MM.1S (cell line): ENCODE data around the gene PMPCA.

Source experiments
- DNase-seq: peaks from one replicate; pipeline ENCODE4 v3.0.0-alpha.2; 2015
- H2AFZ ChIP-seq: fragments of 300-600 bp; sonication (generic); 2 replicates; pipeline ENCODE4 v1.6.0; 2016; ENCODE audit warnings: antibody characterized with exemption, low read length
- H3F3A ChIP-seq: fragments of 300-600 bp; sonication (generic); 2 replicates; pipeline ENCODE4 v1.6.1; 2016; ENCODE audit warnings: mild to moderate bottlenecking, antibody characterized with exemption, low read length, moderate library complexity, mixed read lengths; ENCODE audit not compliant: insufficient read depth
- H3K27ac ChIP-seq: fragments of 300-600 bp; sonication (generic); 2 replicates; pipeline ENCODE4 v1.5.1; 2016; ENCODE audit warnings: mild to moderate bottlenecking, low read length
- H3K27me3 ChIP-seq: fragments of 300-600 bp; sonication (generic); replicated peaks from 2 replicates; pipeline ENCODE4 v1.6.0; 2016; ENCODE audit warnings: low read length; ENCODE audit not compliant: insufficient read depth
- H3K36me3 ChIP-seq: fragments of 300-600 bp; sonication (generic); replicated peaks from 2 replicates; pipeline ENCODE4 v1.6.1; 2016; ENCODE audit warnings: mild to moderate bottlenecking, low read length, mixed read lengths; ENCODE audit not compliant: insufficient read depth
- H3K4me1 ChIP-seq: fragments of 300-600 bp; sonication (generic); 2 replicates; pipeline ENCODE4 v1.6.1; 2016; ENCODE audit warnings: low read length, mixed read lengths
- H3K4me2 ChIP-seq: fragments of 300-600 bp; sonication (generic); 2 replicates; pipeline ENCODE4 v1.6.0; 2016; ENCODE audit warnings: low read depth, low read length
- H3K4me3 ChIP-seq: fragments of 300-600 bp; sonication (generic); 2 replicates; pipeline ENCODE4 v1.5.1; 2016; ENCODE audit warnings: low read length, mixed read lengths
- H3K79me2 ChIP-seq: fragments of 300-600 bp; sonication (generic); 2 replicates; pipeline ENCODE4 v1.6.1; 2016; ENCODE audit warnings: mixed run types, low read length, mixed read lengths
- H3K9ac ChIP-seq: fragments of 300-600 bp; sonication (generic); 2 replicates; pipeline ENCODE4 v1.6.1; 2016; ENCODE audit warnings: low read length, mixed read lengths
- H3K9me2 ChIP-seq: fragments of 300-600 bp; sonication (generic); replicated peaks from 2 replicates; pipeline ENCODE4 v1.6.1; 2016; ENCODE audit warnings: mild to moderate bottlenecking, low read length, mixed read lengths; ENCODE audit not compliant: insufficient read depth
- H3K9me3 ChIP-seq: fragments of 300-600 bp; sonication (generic); replicated peaks from 2 replicates; pipeline ENCODE4 v1.6.1; 2016; ENCODE audit warnings: mild to moderate bottlenecking, low read length, mixed read lengths; ENCODE audit not compliant: insufficient read depth
- H4K20me1 ChIP-seq: fragments of 300-600 bp; sonication (generic); 2 replicates; pipeline ENCODE4 v1.6.1; 2016; ENCODE audit warnings: mild to moderate bottlenecking, low read length, moderate library complexity, mixed read lengths; ENCODE audit not compliant: insufficient read depth
- EZH2 ChIP-seq: fragments of 300-600 bp; sonication (generic); optimal IDR thresholded peaks from 2 replicates; pipeline ENCODE3; 2017; ENCODE audit warnings: low read depth, mild to moderate bottlenecking, antibody characterized with exemption, low read length, mixed read lengths
- EZH2phosphoT487 ChIP-seq: fragments of 300-600 bp; sonication (generic); IDR thresholded peaks from 2 replicates; pipeline ENCODE4 v1.6.1; 2018; ENCODE audit warnings: antibody characterized with exemption, low read length
- TF ChIP-seq, protein P1 (sequence below): fragments of 300-600 bp; sonication (generic); IDR thresholded peaks from 2 replicates; pipeline ENCODE4 v1.5.1; 2016; ENCODE audit warnings: antibody characterized with exemption, low read length, mixed read lengths

The PMPCA gene

DNA sequence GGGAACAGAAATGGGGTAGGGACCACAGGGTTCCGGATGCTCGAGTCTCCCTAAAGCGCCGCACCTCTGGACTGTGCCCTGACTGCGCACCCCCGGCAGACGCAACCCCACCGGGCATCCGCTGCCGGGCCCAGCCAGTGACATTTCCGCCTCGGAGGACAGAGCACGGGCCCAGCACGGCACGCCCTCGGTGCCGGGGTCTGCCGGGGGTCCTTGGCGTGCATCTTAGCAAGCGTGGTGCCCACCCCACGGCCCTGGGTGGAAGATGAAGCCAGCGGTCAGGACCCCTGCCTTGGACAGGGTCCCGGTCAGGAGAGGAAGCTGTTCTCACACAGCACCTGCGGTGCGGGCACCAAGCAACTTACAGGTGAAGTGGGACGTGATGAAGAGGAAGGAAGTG lies 22.1 kb downstream of the PMPCA start:
- Histone ChIP-seq H4K20me1 (no peaks in the 10 kb centered on the region), H3K27me3 (no peaks in the 10 kb centered on the region), H3K9ac (no peak overlapping the region), H3K4me1 (peaks cover 5% of the 10 kb centered on the region; the same call in 1 of the 2 replicates), H3K27ac (no peak overlapping the region), H3K9me2 (no peaks in the 10 kb centered on the region), H3K9me3 (no peaks in the 10 kb centered on the region), H3K36me3 (no peaks in the 10 kb centered on the region; the same call in 1 of the 2 replicates), H3K4me2 (no peak overlapping the region), H3K4me3 (no peak overlapping the region), H2AFZ (no peak overlapping the region), H3K79me2 (peaks cover 29% of the 10 kb centered on the region), H3F3A (no peaks in the 10 kb centered on the region)
- TF ChIP-seq, protein P1, sequence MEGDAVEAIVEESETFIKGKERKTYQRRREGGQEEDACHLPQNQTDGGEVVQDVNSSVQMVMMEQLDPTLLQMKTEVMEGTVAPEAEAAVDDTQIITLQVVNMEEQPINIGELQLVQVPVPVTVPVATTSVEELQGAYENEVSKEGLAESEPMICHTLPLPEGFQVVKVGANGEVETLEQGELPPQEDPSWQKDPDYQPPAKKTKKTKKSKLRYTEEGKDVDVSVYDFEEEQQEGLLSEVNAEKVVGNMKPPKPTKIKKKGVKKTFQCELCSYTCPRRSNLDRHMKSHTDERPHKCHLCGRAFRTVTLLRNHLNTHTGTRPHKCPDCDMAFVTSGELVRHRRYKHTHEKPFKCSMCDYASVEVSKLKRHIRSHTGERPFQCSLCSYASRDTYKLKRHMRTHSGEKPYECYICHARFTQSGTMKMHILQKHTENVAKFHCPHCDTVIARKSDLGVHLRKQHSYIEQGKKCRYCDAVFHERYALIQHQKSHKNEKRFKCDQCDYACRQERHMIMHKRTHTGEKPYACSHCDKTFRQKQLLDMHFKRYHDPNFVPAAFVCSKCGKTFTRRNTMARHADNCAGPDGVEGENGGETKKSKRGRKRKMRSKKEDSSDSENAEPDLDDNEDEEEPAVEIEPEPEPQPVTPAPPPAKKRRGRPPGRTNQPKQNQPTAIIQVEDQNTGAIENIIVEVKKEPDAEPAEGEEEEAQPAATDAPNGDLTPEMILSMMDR, result no peak
- no peak for TF ChIP-seq EZH2
- no peak for TF ChIP-seq EZH2phosphoT487
- no peak for DNase-seq

DNA sequence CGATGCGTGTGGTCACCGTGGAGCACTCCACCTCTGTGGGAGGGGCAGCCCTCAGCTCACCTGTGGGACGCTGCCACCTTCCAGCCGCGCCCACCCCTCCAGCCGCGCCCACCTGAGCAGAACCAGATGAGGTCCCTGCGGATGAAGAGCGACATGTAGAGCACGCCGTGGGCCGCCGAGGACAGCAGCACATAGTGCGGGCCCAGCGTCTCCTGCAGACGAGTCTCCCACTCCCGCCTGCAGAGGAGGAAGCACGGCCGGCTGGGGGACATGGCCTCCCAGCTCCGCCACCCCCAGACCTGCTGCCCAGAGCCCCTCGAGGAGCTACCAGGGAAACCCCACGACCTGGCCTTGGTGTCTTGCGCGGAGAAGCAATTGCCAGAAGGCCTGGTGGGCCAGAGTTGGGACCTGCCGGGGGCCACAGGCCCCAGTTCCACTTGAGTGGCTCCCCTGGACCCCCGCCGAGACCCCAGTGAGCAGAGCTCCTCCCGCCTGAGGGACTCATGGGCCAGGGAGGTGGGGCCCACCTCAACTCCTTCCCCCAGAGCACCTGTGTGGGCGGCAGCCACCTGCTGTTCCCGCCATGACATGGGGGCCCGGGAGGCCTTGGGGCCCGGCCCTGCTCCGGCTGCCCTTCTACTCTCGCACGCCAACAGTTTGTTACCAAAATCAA lies 22.7 kb downstream of the PMPCA start:
- no peak for TF ChIP-seq EZH2
- TF ChIP-seq EZH2phosphoT487, result no peak
- TF ChIP-seq, protein P1, result no peak

DNA sequence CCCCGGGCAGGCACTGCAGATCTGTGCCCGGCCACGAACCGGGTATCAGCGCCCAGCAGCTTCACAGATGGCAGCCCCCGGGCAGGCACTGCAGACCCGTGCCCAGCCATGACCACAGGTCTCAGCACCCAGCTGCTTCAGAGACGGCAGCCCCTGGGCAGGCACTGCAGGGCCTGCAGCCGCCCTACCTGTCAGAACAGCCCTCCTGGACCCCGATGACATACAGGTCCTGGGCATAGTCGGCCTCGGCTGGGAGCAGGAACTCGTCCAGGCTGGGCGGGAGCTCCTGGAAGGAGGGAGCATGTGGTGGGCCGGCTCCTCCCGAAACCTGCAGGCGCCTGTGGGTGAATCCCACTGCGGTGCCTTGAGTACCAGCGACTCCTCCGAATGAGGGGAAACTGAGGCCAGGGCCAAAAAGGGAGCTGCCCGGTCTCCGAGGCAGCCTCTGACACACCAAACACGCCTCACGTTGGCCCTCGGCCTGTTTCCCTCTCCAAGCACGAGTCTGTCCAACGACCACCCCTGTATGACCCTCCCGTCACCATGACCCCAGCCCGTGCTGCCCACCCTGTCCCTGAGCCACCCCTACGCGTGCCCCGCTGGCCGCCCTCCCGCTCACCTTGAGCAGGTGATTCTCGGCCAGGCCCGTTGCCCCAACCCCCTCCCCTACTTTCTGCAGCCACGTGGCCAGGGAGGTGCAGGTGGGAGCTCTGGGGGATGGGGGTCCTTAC lies 23.6 kb downstream of the PMPCA start:
- Histone ChIP-seq H3K9ac (no peak overlapping the region), H3K9me3 (no peaks in the 10 kb centered on the region), H3K36me3 (no peaks in the 10 kb centered on the region; the same call in 1 of the 2 replicates), H3F3A (no peaks in the 10 kb centered on the region), H3K4me3 (no peak overlapping the region), H2AFZ (no peak overlapping the region), H3K9me2 (no peaks in the 10 kb centered on the region), H3K4me2 (no peak overlapping the region), H3K79me2 (peaks cover 44% of the 10 kb centered on the region), H3K27ac (no peak overlapping the region), H4K20me1 (no peaks in the 10 kb centered on the region), H3K27me3 (no peaks in the 10 kb centered on the region), H3K4me1 (peaks cover 8% of the 10 kb centered on the region; the same call in 1 of the 2 replicates)
- TF ChIP-seq, protein P1, result no peak
- no peak for TF ChIP-seq EZH2phosphoT487
- no peak for TF ChIP-seq EZH2
- no peak for DNase-seq

More for the DNA sequence above, 22.7 kb downstream of the PMPCA start:
- H3K4me2 ChIP-seq, result no peak overlapping the region
- H4K20me1 ChIP-seq, result no peaks in the 10 kb centered on the region
- no peaks in the 10 kb centered on the region; the same call in 1 of the 2 replicates for H3K36me3 ChIP-seq
- H3K27me3 ChIP-seq, result no peaks in the 10 kb centered on the region
- H3K4me3 ChIP-seq, result no peak overlapping the region
- H3K9me2 ChIP-seq, result no peaks in the 10 kb centered on the region
- H3K79me2 ChIP-seq, result peaks cover 35% of the 10 kb centered on the region
- H3K4me1 ChIP-seq, result peaks cover 8% of the 10 kb centered on the region; the same call in 1 of the 2 replicates
- H2AFZ ChIP-seq, result no peak overlapping the region
- H3K9me3 ChIP-seq, result no peaks in the 10 kb centered on the region
- H3K27ac ChIP-seq, result no peak overlapping the region
- no peaks in the 10 kb centered on the region for H3F3A ChIP-seq
- no peak for DNase-seq
- H3K9ac ChIP-seq, result no peak overlapping the region
